GM06990 (cell line): ENCODE measurements around the gene AHRR.
"Not testable (repeated sequence)": the region's sequence is repeated elsewhere in the genome, so short reads cannot be mapped to it uniquely, and the experiment has no call there.

Source experiments
- DNase-seq: peaks from one replicate; pipeline ENCODE4 v3.0.0-alpha.2; 2011; ENCODE audit not compliant: insufficient read length; ENCODE audit errors: extremely low read depth
- H3K27me3 ChIP-seq: replicated peaks from 2 replicates; pipeline ENCODE4 v1.6.0; 2011; ENCODE audit warnings: low read length; ENCODE audit not compliant: control insufficient read depth, insufficient read depth
- H3K36me3 ChIP-seq: 2 replicates; pipeline ENCODE4 v1.5.1; 2011; ENCODE audit warnings: low read length; ENCODE audit not compliant: control insufficient read depth, insufficient read depth
- H3K4me3 ChIP-seq: replicated peaks from 2 replicates; pipeline ENCODE4 v1.5.1; 2011; ENCODE audit warnings: low read depth, mild to moderate bottlenecking, control low read depth, low read length
- TF ChIP-seq, protein P1 (sequence below): IDR thresholded peaks from 2 replicates; pipeline ENCODE4 v1.5.1; 2011; ENCODE audit warnings: low read length, control low read depth, mild to moderate bottlenecking, inconsistent platforms; ENCODE audit not compliant: insufficient read depth, poor library complexity, severe bottlenecking

The AHRR gene

DNA sequence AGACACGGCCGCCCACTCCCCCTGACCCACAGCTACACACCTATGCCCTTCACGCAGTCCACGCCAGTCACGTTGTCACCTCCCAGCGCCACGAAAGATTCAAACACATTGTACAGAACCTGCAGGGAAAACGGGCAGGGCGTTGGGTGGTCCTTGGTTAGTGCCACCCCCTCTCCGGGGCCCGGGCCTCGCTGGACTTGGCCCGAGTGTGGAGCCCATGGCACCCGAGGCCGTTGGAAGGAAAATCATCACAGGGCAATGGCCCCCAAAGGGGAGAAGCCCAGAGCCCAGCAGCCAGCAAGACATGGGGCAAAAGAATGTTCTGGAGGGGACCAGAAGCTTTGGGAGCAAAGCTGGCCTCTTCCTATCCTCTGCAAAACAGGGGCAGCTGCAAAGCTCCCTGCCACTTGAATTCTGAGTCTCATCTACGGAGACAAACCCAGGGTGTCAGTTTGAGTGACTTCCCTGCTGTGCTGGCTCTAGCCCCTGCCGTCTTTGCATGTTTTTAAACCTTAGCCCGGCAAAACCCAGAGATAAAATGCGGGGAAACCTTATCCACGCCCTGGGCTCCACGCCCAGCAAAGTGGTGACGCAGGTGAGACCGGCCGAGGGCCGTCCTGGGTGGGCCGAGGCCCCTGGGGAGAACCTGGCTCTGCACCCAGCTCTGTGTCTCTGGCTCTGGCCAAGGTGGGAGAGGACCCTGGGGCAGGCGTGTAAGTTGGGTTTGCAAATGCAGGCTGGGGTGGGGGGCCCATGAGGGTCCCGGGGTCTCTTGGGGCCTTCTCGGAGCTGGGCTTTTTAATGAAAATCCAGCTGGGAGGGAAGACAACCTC is 163.8 kb downstream of the AHRR start:
- no peaks in the 10 kb centered on the region; the same call in 1 of the 2 replicates for H3K27me3 ChIP-seq
- H3K4me3 ChIP-seq: no peak overlapping the region
- DNase-seq: no peak
- H3K36me3 ChIP-seq: no peaks in the 10 kb centered on the region
- TF ChIP-seq, protein P1, sequence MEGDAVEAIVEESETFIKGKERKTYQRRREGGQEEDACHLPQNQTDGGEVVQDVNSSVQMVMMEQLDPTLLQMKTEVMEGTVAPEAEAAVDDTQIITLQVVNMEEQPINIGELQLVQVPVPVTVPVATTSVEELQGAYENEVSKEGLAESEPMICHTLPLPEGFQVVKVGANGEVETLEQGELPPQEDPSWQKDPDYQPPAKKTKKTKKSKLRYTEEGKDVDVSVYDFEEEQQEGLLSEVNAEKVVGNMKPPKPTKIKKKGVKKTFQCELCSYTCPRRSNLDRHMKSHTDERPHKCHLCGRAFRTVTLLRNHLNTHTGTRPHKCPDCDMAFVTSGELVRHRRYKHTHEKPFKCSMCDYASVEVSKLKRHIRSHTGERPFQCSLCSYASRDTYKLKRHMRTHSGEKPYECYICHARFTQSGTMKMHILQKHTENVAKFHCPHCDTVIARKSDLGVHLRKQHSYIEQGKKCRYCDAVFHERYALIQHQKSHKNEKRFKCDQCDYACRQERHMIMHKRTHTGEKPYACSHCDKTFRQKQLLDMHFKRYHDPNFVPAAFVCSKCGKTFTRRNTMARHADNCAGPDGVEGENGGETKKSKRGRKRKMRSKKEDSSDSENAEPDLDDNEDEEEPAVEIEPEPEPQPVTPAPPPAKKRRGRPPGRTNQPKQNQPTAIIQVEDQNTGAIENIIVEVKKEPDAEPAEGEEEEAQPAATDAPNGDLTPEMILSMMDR: no peak

DNA sequence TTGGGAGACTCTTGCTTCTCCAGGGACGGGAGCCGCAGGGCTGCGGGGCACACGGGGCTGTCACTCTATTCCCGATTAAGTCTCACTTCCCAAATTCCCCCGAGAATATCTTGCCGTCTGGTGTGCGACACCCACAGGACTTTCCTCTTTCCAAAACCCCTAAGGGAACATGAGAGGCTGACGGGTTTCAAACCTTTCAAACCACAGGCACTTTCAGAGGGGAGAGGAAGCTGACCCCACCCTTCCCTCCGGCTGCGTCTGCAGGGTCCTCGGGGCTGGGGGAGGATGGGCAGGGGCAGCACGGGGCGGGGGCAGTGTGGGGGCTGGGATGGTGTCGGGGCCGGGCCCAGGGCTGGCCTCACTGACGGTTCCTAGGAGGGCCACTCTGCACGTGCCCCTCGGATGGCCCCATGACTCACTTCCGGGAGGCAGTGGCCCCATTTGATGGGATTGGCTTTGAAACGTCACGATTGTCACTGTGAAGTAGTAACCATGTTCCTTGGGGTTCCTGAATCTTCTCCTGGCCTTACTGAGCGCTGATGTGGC is 164.5 kb downstream of the AHRR start:
- Histone ChIP-seq H3K4me3 (no peak overlapping the region), H3K36me3 (no peaks in the 10 kb centered on the region), H3K27me3 (no peaks in the 10 kb centered on the region; the same call in 1 of the 2 replicates)
- DNase-seq: no peak
- TF ChIP-seq, protein P1: no peak

DNA sequence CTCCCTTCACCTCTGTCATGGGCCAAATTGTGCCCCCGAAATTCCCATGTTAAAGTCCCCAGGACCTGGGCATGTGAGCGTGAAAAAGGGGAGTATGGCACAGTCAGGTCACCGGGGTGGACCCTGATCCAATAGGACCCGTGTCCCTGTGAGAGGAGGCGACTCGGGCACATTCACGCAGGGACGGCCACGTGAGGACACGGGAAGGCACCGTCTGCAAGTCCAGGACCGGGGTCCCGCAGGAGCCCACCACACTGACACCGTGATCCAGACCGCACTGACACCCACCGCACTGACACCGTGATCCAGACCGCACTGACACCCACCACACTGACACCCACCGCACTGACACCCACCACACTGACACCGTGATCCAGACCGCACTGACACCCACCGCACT is 165.1 kb downstream of the AHRR start:
- H3K27me3 ChIP-seq, H3K36me3 ChIP-seq, H3K4me3 ChIP-seq, DNase-seq: not testable (repeated sequence)
